Measurements from ENCODE around the gene EDIL3. TPM values are rescaled to one million over a fixed set of nuclear protein-coding genes. Genes with fewer than 3 reads are reported as not detected.

The EDIL3 gene
- total RNA-seq, 1 experiment from 2014 or later, result 0.32 TPM

GRCh38 chr5:84086511-84086910 is 298.2 kb downstream of the EDIL3 start (continued):
- TF ChIP-seq ZBTB33 (IDR thresholded peaks at IDR 0.05; ENCODE audit: extremely low read depth, insufficient replicate concordance, low read length), result no peak
- no peak for TF ChIP-seq CBX3 (IDR thresholded peaks at IDR 0.05; ENCODE audit: low read depth)
- no peak for TF ChIP-seq TCF7L2 (IDR thresholded peaks at IDR 0.05; ENCODE audit: borderline replicate concordance, extremely low read depth, insufficient read depth, insufficient read length)
- TF ChIP-seq EZH2phosphoT487 (IDR thresholded peaks at IDR 0.05; ENCODE audit: borderline replicate concordance), result no peak
- TF ChIP-seq ZNF274 (IDR thresholded peaks at IDR 0.05; ENCODE audit: low read depth, low read length), result no peak

- POLR2A ChIA-PET, result no interaction called here
- Histone ChIP-seq H3K27me3 (ENCODE audit: insufficient read depth, low read length) (no peaks in the 10 kb centered on the region), H3K36me3 (ENCODE audit: control insufficient read depth in 1 of 2, insufficient read depth in 2 of 2, low read length in 2 of 2) (no peaks in the 10 kb centered on the region), H3K4me2 (ENCODE audit: low read length) (no peak overlapping the region), H2AFZ (ENCODE audit: low read depth, low read length, poor library complexity, severe bottlenecking) (no peak overlapping the region), H3K4me1 (ENCODE audit: control insufficient read depth in 1 of 2, insufficient read depth in 2 of 2, low read length in 2 of 2) (no peaks in the 10 kb centered on the region), H3K79me2 (ENCODE audit: insufficient read depth, low read length) (no peaks in the 10 kb centered on the region), H3K27ac (ENCODE audit: low read depth, low read length) (no peak overlapping the region), H3K9ac (ENCODE audit: low read length) (no peak overlapping the region), H3K9me3 (ENCODE audit: control insufficient read depth in 1 of 2, insufficient read depth in 1 of 2, low read depth in 1 of 2, low read length in 2 of 2) (no peaks in the 10 kb centered on the region), H3K9me2 (ENCODE audit: insufficient read depth) (no peaks in the 10 kb centered on the region), H4K20me1 (ENCODE audit: insufficient read depth) (no peaks in the 10 kb centered on the region), H3K4me3 (replicated peaks in 1 of 2; ENCODE audit: low read depth in 1 of 2, low read length in 2 of 2) (no peak overlapping the region)
- TF ChIP-seq TCF7L2 (IDR thresholded peaks at IDR 0.05; ENCODE audit: borderline replicate concordance, extremely low read depth, insufficient read depth, insufficient read length), result no peak
- BruUV-seq (replicated peaks), result no TSS peak
- ATAC-seq, result no peak
- intact Hi-C loops (cut with micrococcal nuclease), result no loop called here
- no peak for DNase-seq (ENCODE audit: low read depth, low spot score)
- RAD21 ChIA-PET (ENCODE audit: low non-redundant PET in 1 of 2, low total read pairs in 2 of 2, uncharacterized antibody in 2 of 2, unreplicated experiment in 2 of 2), result no interaction called here
- CTCF ChIA-PET, result no interaction called here
Measured at GRCh38 chr5:84085387-84086041, 299.2 kb downstream of the EDIL3 start.

Measured in HCT116 (cell line).